ENCODE data around the gene LHCGR. TPM values are rescaled to one million over a fixed set of nuclear protein-coding genes. Genes with fewer than 3 reads are reported as not detected.
A peak's percentile ranks its signal among the peaks of the same experiment; 100 is the strongest.

The LHCGR gene
- total RNA-seq, 4 donors from 2014 or later, result 0.20 to 2.2 (median 1.5) TPM

GRCh38 chr2:48736251-48736650 is 19.3 kb downstream of the LHCGR start:
- H3K27ac ChIP-seq, result no peak overlapping the region
- whole genome bisulfite sequencing, 2 donors (ENCODE audit: low coverage in 1 of 2), result 38 to 94% methylated on average over 2 of the region's 2 CpGs
- no peaks in the 10 kb centered on the region for H3K27me3 ChIP-seq
- no peaks in the 10 kb centered on the region for H3K9me3 ChIP-seq
- TF ChIP-seq EP300 (IDR thresholded peaks at IDR 0.05) (no peak), POLR2A (IDR thresholded peaks at IDR 0.05) (no peak), POLR2AphosphoS5 (IDR thresholded peaks at IDR 0.05) (no peak), CTCF (IDR thresholded peaks at IDR 0.05) (no peak)
- H3K36me3 ChIP-seq, result no peaks in the 10 kb centered on the region
- H3K4me3 ChIP-seq, result no peak overlapping the region
- no peak for ATAC-seq
- H3K4me1 ChIP-seq, result peaks cover 0 to 19% (median 0%) of the 10 kb centered on the region in 3 donors

GRCh38 chr2:48734576-48735303 is 20.8 kb downstream of the LHCGR start:
- peaks cover 0 to 19% (median 0%) of the 10 kb centered on the region in 3 donors for H3K4me1 ChIP-seq
- H3K4me3 ChIP-seq, result no peak overlapping the region
- ATAC-seq, result no peak
- H3K9me3 ChIP-seq, result no peaks in the 10 kb centered on the region
- H3K27ac ChIP-seq, result no peak overlapping the region
- TF ChIP-seq POLR2A (IDR thresholded peaks at IDR 0.05) (no peak), POLR2AphosphoS5 (IDR thresholded peaks at IDR 0.05) (no peak), EP300 (IDR thresholded peaks at IDR 0.05) (no peak), CTCF (IDR thresholded peaks at IDR 0.05) (no peak)
- WGBS, 2 donors (ENCODE audit: low coverage in 1 of 2), result 44 to 64% methylated on average over 4 to 5 of the region's 5 CpGs
- no peaks in the 10 kb centered on the region for H3K27me3 ChIP-seq
- H3K36me3 ChIP-seq, result no peaks in the 10 kb centered on the region

GRCh38 chr2:48733067-48733503 is 22.4 kb downstream of the LHCGR start:
- Histone ChIP-seq H3K27me3 (no peaks in the 10 kb centered on the region), H3K27ac (no peak overlapping the region), H3K4me3 (no peak overlapping the region), H3K9me3 (no peaks in the 10 kb centered on the region), H3K36me3 (no peaks in the 10 kb centered on the region), H3K4me1 (peaks cover 2 to 35% (median 5%) of the 10 kb centered on the region in 3 donors)
- 23 to 42% methylated on average over 2 of the region's 2 CpGs for WGBS, 2 donors (ENCODE audit: low coverage in 1 of 2)
- TF ChIP-seq CTCF (IDR thresholded peaks at IDR 0.05), result no peak
- ATAC-seq, result no peak

GRCh38 chr2:48728840-48729239 is 26.7 kb downstream of the LHCGR start:
- TF ChIP-seq POLR2A (IDR thresholded peaks at IDR 0.05) (no peak), POLR2AphosphoS5 (IDR thresholded peaks at IDR 0.05) (no peak), EP300 (IDR thresholded peaks at IDR 0.05) (no peak), CTCF (IDR thresholded peaks at IDR 0.05) (no peak)

GRCh38 chr2:48728295-48728694 is 27.2 kb downstream of the LHCGR start:
- Histone ChIP-seq H3K27me3 (no peaks in the 10 kb centered on the region), H3K36me3 (no peaks in the 10 kb centered on the region), H3K4me1 (peaks cover 2 to 45% (median 5%) of the 10 kb centered on the region in 3 donors), H3K9me3 (no peaks in the 10 kb centered on the region), H3K27ac (peak overlapping the region in 3 of 4 donors; percentile 48 to 72 (median 59)), H3K4me3 (no peak overlapping the region)
- TF ChIP-seq POLR2AphosphoS5 (IDR thresholded peaks at IDR 0.05), result no peak
- no peak for TF ChIP-seq POLR2A (IDR thresholded peaks at IDR 0.05)
- no peak for TF ChIP-seq EP300 (IDR thresholded peaks at IDR 0.05)
- TF ChIP-seq CTCF (IDR thresholded peaks at IDR 0.05), result no peak
- 53 to 65% methylated on average over 2 of the region's 2 CpGs for WGBS, 2 donors (ENCODE audit: low coverage in 1 of 2)
- ATAC-seq, result no peak

More at GRCh38 chr2:48728840-48729239, 26.7 kb downstream of the LHCGR start:
- ATAC-seq, result no peak
- Histone ChIP-seq H3K9me3 (no peaks in the 10 kb centered on the region), H3K36me3 (no peaks in the 10 kb centered on the region), H3K4me1 (peaks cover 2 to 43% (median 5%) of the 10 kb centered on the region in 3 donors), H3K4me3 (no peak overlapping the region), H3K27ac (peak overlapping the region in 3 of 4 donors; percentile 48 to 72 (median 59)), H3K27me3 (no peaks in the 10 kb centered on the region)

Measured in gastroesophageal sphincter (tissue), 4 donors.